GM12878 (cell line): ENCODE measurements around the gene EGF. TPM values are rescaled to one million over a fixed set of nuclear protein-coding genes. Genes with fewer than 3 reads are reported as not detected.

Source experiments
- ATAC-seq: fragments of 200-7000 bp; cut with Tn5 transposase; 3 replicates; pipeline ENCODE4 v1.9.1; 2020; ENCODE audit warnings: mild to moderate bottlenecking, moderate library complexity
- BruUV-seq: library from RNA; stranded (reverse); fragments of 400-500 nt; replicated peaks from 2 replicates; lab custom pipeline; 2021; lab: Mats Ljungman, UMichigan
- CTCF ChIA-PET: fragments of 300-600 bp; sonication (Branson Sonifier 250); formaldehyde crosslinking; extraction: SDS; loops from one replicate; lab custom pipeline; 2021; ENCODE audit warnings: inconsistent platforms; lab: Yijun Ruan, JAX
- POLR2A ChIA-PET: fragments of 350-600 bp; formaldehyde crosslinking; extraction: SDS; loops from one replicate; lab custom pipeline; 2021; ENCODE audit warnings: inconsistent platforms; lab: Charles Lee
- RAD21 ChIA-PET: fragments of 300-600 bp; sonication (Branson Sonifier 250); formaldehyde crosslinking; loops from one replicate; lab custom pipeline; 2023; ENCODE audit warnings: antibody characterized with exemption; ENCODE audit not compliant: unreplicated experiment; lab: Charles Lee
- SMC1A ChIA-PET: fragments of 300-600 bp; sonication (Branson Sonifier 250); formaldehyde crosslinking; loops from one replicate; lab custom pipeline; 2023; ENCODE audit not compliant: unreplicated experiment, uncharacterized antibody; lab: Charles Lee
- DNase-seq: peaks from one replicate; pipeline ENCODE4 v3.0.0-alpha.2; 2011; ENCODE audit warnings: low read depth, low spot score
- FAIRE-seq: peaks from 3 replicates; lab custom pipeline; 2011; peaks lifted over from hg19 to GRCh38; lab: Jason Lieb, UNC
- H2AFZ ChIP-seq: 2 replicates; pipeline ENCODE4 v1.6.0; 2011; ENCODE audit warnings: low read depth, low read length, control low read depth; ENCODE audit not compliant: control insufficient read depth
- H3K27ac ChIP-seq: 2 replicates; pipeline ENCODE4 v1.5.1; 2011; ENCODE audit warnings: control low read depth; ENCODE audit not compliant: control insufficient read depth, insufficient read depth
- H3K27me3 ChIP-seq, 2 experiments: replicated peaks in 1 of 2; 2 replicates each; pipeline versions ENCODE4 v1.6.0 to v1.6.1; 2011; ENCODE audit warnings: low read length in 1 of 2; ENCODE audit not compliant: control insufficient read depth in 2 of 2, insufficient read depth in 2 of 2
- H3K36me3 ChIP-seq, 2 experiments: 2 replicates each; pipeline ENCODE4 v1.5.1; 2011; ENCODE audit warnings: low read length in 1 of 2; ENCODE audit not compliant: control insufficient read depth in 2 of 2, insufficient read depth in 2 of 2
- H3K4me1 ChIP-seq: 2 replicates; pipeline ENCODE4 v1.6.1; 2011; ENCODE audit warnings: mild to moderate bottlenecking, low read length, moderate library complexity, mixed read lengths; ENCODE audit not compliant: control insufficient read depth, insufficient read depth
- H3K4me2 ChIP-seq: 2 replicates; pipeline ENCODE4 v1.6.0; 2011; ENCODE audit warnings: control low read depth; ENCODE audit not compliant: control insufficient read depth, insufficient read depth
- H3K4me3 ChIP-seq: fragments of 200-600 bp; sonication (generic); 2 replicates; pipeline ENCODE4 v1.5.1; 2016
- H3K79me2 ChIP-seq: 2 replicates; pipeline ENCODE4 v1.6.0; 2011; ENCODE audit warnings: low read length; ENCODE audit not compliant: control insufficient read depth, insufficient read depth
- H3K9ac ChIP-seq: 2 replicates; pipeline ENCODE4 v1.8.0; 2011; ENCODE audit warnings: low read length, control low read depth, mixed read lengths; ENCODE audit not compliant: control insufficient read depth, insufficient read depth
- H3K9me3 ChIP-seq: replicated peaks from 3 replicates; pipeline ENCODE4 v1.5.1; 2011; ENCODE audit warnings: mild to moderate bottlenecking, low read length; ENCODE audit not compliant: control insufficient read depth, insufficient read depth
- H4K20me1 ChIP-seq: 2 replicates; pipeline ENCODE4 v1.6.0; 2011; ENCODE audit not compliant: control insufficient read depth, insufficient read depth
- CBFB ChIP-seq: IDR thresholded peaks from 2 replicates; pipeline ENCODE4 v1.6.1; 2016; ENCODE audit warnings: antibody characterized with exemption, low read depth
- CTCF ChIP-seq, 3 experiments: IDR thresholded peaks in 2 of 3; conservative IDR thresholded peaks in 1 of 3; 2 replicates each; pipeline ENCODE4 v1.5.1; 2011; ENCODE audit warnings: low read depth in 3 of 3, low read length in 3 of 3, mild to moderate bottlenecking in 3 of 3, control low read depth in 2 of 3, moderate library complexity in 2 of 3, inconsistent platforms in 1 of 3, mixed read lengths in 1 of 3; ENCODE audit not compliant: control insufficient read depth in 2 of 3, insufficient read depth in 1 of 3; ENCODE audit errors: extremely low read depth in 1 of 3
- ESRRA ChIP-seq: IDR thresholded peaks from 2 replicates; pipeline ENCODE4 v1.6.1; 2012; ENCODE audit warnings: mild to moderate bottlenecking, low read length, improper control_type of control experiment
- ETV6 ChIP-seq, 2 experiments: fragments of 450-650 bp in 1 of 2; IDR thresholded peaks in 1 of 2; conservative IDR thresholded peaks in 1 of 2; 2 replicates each; pipeline ENCODE4 v1.6.1; 2014; ENCODE audit warnings: antibody characterized with exemption in 1 of 2, borderline replicate concordance in 1 of 2, low read depth in 1 of 2, mild to moderate bottlenecking in 1 of 2, moderate library complexity in 1 of 2
- IKZF1 ChIP-seq: fragments of 450-650 bp; conservative IDR thresholded peaks from 2 replicates; pipeline ENCODE4 v1.6.1; 2017; ENCODE audit warnings: antibody characterized with exemption, mild to moderate bottlenecking
- KLF5 ChIP-seq: fragments of 450-650 bp; IDR thresholded peaks from 2 replicates; pipeline ENCODE4 v1.6.1; 2014; ENCODE audit warnings: mild to moderate bottlenecking; ENCODE audit not compliant: partially characterized antibody
- NBN ChIP-seq: fragments of 450-650 bp; IDR thresholded peaks from 2 replicates; pipeline ENCODE4 v1.6.1; 2016
- NFXL1 ChIP-seq: fragments of 450-650 bp; IDR thresholded peaks from 2 replicates; pipeline ENCODE4 v1.6.1; 2017; ENCODE audit warnings: antibody characterized with exemption, mild to moderate bottlenecking, borderline replicate concordance
- NFYA ChIP-seq: IDR thresholded peaks from 2 replicates; pipeline ENCODE4 v1.6.1; 2011; ENCODE audit warnings: low read depth, mild to moderate bottlenecking, low read length, improper control_type of control experiment, borderline replicate concordance
- NFYB ChIP-seq: IDR thresholded peaks from 2 replicates; pipeline ENCODE4 v1.6.1; 2011; ENCODE audit warnings: low read depth, mild to moderate bottlenecking, low read length, improper control_type of control experiment, moderate library complexity; ENCODE audit not compliant: insufficient read depth
- POLR2AphosphoS2 ChIP-seq: IDR thresholded peaks from 2 replicates; pipeline ENCODE4 v1.6.1; 2011; ENCODE audit warnings: low read depth, mild to moderate bottlenecking, low read length, improper control_type of control experiment, moderate library complexity
- RAD51 ChIP-seq: fragments of 450-650 bp; IDR thresholded peaks from 2 replicates; pipeline ENCODE4 v1.6.1; 2016; ENCODE audit warnings: moderate library complexity, mild to moderate bottlenecking, inconsistent platforms
- RCOR1 ChIP-seq: conservative IDR thresholded peaks from 2 replicates; pipeline ENCODE4 v1.6.1; 2012; ENCODE audit warnings: low read depth, low read length, improper control_type of control experiment
- SIN3A ChIP-seq: IDR thresholded peaks from 2 replicates; pipeline ENCODE4 v1.6.1; 2012; ENCODE audit warnings: low read depth, low read length, improper control_type of control experiment
- TBL1XR1 ChIP-seq: IDR thresholded peaks from 2 replicates; pipeline ENCODE4 v1.6.1; 2012; ENCODE audit warnings: low read depth, low read length, improper control_type of control experiment
- YY1 ChIP-seq: IDR thresholded peaks from 2 replicates; pipeline ENCODE4 v1.6.1; 2011; ENCODE audit warnings: low read depth, mild to moderate bottlenecking, low read length
- WGBS: methylation state at CpG from one replicate; pipeline ENCODE4 v1.1.6; 2016; ENCODE audit warnings: low lambda C conversion rate; ENCODE audit not compliant: insufficient replicate concordance, insufficient coverage; ENCODE audit errors: missing lambda C conversion rate; 5-methylcytosine and 5-hydroxymethylcytosine counted together
- in situ Hi-C: fragments of 300-500 bp; cut with MboI; formaldehyde crosslinking; loops from 9 replicates; pipeline ENCODE4 v1.14.3; 2018; ENCODE audit warnings: mixed read lengths
- intact Hi-C: fragments of 100-400 bp; cut with micrococcal nuclease; formaldehyde crosslinking; loops from one replicate; pipeline ENCODE4 v1.14.2; 2022; ENCODE audit not compliant: unreplicated experiment
- polyA plus RNA-seq, 11 experiments: library from polyadenylated mRNA; depleted of rRNA in 4 of 11; unstranded in 6 of 11; stranded (reverse) in 5 of 11; fragments of >200 nt; fragmentation: Nextera tagmentation in 4 of 11; fragmentation: Illumina TruSeq in 1 of 11; extraction: Ambion mirVana in 4 of 11; extraction: Trizol in 1 of 11; gene quantifications; 1 replicate in 1 of 11; 2 replicates in 10 of 11; pipeline versions ENCODE4 v1.2.1 to v1.2.3, GENCODE V29; 2011 to 2016; ENCODE audit warnings: inconsistent platforms in 2 of 11, missing spikeins in 2 of 11, low read depth in 1 of 11
- total RNA-seq, 4 experiments: library from RNA; depleted of rRNA in 3 of 4; stranded (reverse); fragments of >200 nt in 3 of 4; fragmentation: Illumina TruSeq in 1 of 4; extraction: Trizol in 1 of 4; gene quantifications; 2 replicates each; pipeline versions ENCODE4 v1.2.1 to v1.2.3, GENCODE V29; 2013 to 2021

EGF gene
- total and polyA plus RNA-seq, 10 of the 15 experiments (the other 5 are each of a cell fraction or from before 2014, with no cell fraction given) = 0.02 to 0.90 (median 0.19) TPM; not detected in 4

- intact Hi-C loops (no loop called here), in situ Hi-C loops (no loop called here)
- H2AFZ ChIP-seq = no peak overlapping the region
- TF ChIP-seq CTCF (IDR thresholded peaks at IDR 0.05 in 2 of 3, conservative IDR thresholded peaks at IDR 0.05 in 1 of 3; ENCODE audit: control insufficient read depth in 2 of 3, extremely low read depth in 1 of 3, insufficient read depth in 1 of 3, low read depth in 3 of 3, low read length in 3 of 3) = no peak
- TF ChIP-seq NFYA = no peak
- TF ChIP-seq YY1 = no peak
- no peak for TF ChIP-seq KLF5
- TF ChIP-seq NFXL1 = no peak
- no peak for TF ChIP-seq POLR2AphosphoS2
- no peak for TF ChIP-seq NFYB
- TF ChIP-seq TBL1XR1 = no peak
- no peak for TF ChIP-seq SIN3A
- no peak for TF ChIP-seq NBN
- TF ChIP-seq ETV6 (conservative IDR thresholded peaks at IDR 0.05 in 1 of 2, IDR thresholded peaks at IDR 0.05 in 1 of 2; ENCODE audit: borderline replicate concordance in 1 of 2, low read depth in 1 of 2) = no peak
- no peak for TF ChIP-seq ESRRA
- TF ChIP-seq RCOR1 = no peak
- no peak for TF ChIP-seq CBFB
- no peak for TF ChIP-seq RAD51
- TF ChIP-seq IKZF1 = no peak
- ChIA-PET POLR2A (no interaction called here), RAD21 (no interaction called here), CTCF (no interaction called here), SMC1A (no interaction called here)
- no peaks in the 10 kb centered on the region for H3K27me3 ChIP-seq
- H3K4me3 ChIP-seq = no peak overlapping the region
- WGBS = 74% methylated on average over 4 of the region's 4 CpGs
- no peaks in the 10 kb centered on the region for H3K36me3 ChIP-seq
- H3K9me3 ChIP-seq = no peaks in the 10 kb centered on the region
- H3K9ac ChIP-seq = no peak overlapping the region
- H3K4me1 ChIP-seq = no peaks in the 10 kb centered on the region
- H3K79me2 ChIP-seq = no peaks in the 10 kb centered on the region
- H4K20me1 ChIP-seq = no peaks in the 10 kb centered on the region
- ATAC-seq (no peak), FAIRE-seq (no peak), DNase-seq (no peak)
- no TSS peak for BruUV-seq
- H3K4me2 ChIP-seq = no peak overlapping the region
- no peak overlapping the region for H3K27ac ChIP-seq
These were observed 32.4 kb downstream of the EGF start for GRCh38 chr4:109945056-109945455.
